ENCODE data around the gene LRP8.
A peak's percentile ranks its signal among the peaks of the same experiment; 100 is the strongest.
"Not testable (repeated sequence)": the region's sequence is repeated elsewhere in the genome, so short reads cannot be mapped to it uniquely, and the experiment has no call there.

Gene LRP8

GRCh38 chr1:53206735-53207379, 121.0 kb downstream of the LRP8 start:
- DNase-seq = no peak

DNA sequence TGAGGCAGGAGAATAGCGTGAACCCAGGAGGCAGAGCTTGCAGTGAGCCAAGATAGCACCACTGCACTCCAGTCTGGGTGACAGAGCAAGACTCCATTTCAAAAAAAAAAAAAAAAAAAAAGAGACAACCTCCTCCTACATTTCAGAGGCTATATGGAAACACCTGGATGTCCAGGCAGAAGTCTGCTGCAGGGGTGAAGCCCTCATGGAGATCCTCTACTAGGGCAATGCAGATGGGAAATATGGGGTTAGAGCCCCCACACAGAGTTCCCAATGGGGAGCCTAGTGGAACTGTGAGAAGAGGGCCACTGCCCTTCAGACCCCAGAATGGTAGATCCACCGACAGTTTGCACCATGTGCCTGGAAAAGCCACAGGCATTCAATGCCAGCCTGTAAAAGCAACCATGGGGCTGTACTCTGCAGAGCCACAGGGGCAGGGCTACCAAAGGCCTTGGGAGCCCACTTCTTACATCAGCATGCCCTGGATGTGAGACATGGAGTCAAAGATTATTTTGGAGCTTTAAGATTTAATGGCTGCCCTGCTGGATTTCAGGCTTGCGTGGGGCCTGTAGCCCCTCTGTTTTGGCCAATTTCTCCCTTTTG, 121.7 kb downstream of the LRP8 start:
- not testable (repeated sequence) for DNase-seq

DNA sequence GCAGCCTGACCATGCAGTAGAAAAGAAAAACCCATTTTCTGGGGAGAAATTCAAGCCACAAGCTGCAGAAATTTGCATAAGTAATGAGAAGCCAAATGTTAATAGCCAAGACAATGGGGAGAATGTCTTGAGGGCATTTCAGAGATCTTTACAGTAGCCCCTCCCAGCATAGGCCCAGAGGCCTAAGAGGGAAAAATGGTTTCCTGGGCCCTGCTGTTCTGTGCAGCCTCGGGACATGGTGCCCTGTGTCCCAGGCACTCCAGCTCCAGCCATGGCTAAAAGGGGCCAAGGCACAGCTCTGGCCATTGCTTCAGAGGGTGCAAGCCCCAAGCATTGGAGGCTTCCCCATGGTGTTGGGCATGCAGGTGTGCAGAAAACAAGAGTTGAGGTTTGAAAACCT, 122.4 kb downstream of the LRP8 start:
- DNase-seq = not testable (repeated sequence)

DNA sequence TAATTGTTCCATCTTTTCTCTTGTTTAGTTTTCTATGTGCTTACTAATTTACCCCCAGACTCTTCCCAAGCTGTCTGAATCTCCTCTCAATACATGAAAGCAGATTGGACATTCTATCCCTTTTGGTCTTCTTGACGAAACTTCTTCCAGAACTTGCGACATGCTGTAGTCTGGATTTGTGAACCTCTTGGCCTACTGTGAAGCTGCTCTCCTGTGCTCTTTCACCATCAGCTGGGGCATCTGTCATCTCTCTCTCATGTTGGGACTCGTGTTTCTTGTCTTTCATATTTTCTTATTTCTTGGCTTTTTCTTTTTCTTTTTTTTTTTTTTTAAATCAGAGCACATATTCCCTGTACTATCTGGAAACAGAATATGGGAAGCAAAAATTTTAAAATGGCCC, 124.4 kb downstream of the LRP8 start:
- DNase-seq = no peak

- no peak for DNase-seq
Observed at GRCh38 chr1:53198241-53198651, 129.6 kb downstream of the LRP8 start.

DNA sequence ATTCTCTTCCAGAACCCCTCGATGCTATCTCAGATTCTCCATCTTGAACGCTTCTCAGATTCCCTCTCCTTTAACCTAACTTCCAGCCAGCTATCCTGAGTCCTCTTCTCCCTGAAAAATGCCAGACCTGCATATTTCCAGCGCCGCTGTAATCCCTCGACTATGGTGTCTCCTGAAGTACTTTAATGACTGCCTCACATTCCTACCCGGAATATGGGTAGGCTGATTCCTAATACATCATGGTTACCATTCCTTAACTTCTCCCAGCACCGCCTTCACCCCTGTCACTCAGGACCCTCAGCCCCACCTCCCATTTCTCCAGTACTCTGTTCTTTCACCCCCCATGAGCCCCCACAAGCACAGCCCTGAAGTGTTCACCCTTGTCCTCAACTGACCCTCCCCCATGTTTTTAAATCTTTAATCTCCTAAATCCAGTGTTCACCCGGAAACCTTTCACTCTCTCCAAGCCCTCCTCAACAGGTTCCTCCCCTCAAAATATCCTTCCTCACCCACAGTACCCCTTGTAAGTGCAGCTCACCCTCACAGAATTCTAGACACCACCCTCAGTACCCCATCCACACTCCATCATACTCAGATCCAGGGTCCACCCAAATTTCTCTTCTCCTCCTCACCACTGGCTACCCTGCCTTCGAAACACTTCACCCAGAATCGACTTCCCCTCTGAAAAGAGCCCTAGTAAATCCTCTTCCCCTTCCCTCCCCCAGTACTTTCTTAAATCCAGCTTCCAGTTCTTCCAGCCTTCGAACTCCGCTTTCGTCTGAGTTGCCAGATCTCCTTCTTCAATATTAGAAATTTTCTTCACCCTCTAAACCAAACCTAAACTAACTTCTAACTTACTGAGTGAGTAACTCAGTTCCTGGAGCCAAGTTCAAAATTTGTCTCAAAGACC, 130.3 kb downstream of the LRP8 start:
- no peak for DNase-seq

DNA sequence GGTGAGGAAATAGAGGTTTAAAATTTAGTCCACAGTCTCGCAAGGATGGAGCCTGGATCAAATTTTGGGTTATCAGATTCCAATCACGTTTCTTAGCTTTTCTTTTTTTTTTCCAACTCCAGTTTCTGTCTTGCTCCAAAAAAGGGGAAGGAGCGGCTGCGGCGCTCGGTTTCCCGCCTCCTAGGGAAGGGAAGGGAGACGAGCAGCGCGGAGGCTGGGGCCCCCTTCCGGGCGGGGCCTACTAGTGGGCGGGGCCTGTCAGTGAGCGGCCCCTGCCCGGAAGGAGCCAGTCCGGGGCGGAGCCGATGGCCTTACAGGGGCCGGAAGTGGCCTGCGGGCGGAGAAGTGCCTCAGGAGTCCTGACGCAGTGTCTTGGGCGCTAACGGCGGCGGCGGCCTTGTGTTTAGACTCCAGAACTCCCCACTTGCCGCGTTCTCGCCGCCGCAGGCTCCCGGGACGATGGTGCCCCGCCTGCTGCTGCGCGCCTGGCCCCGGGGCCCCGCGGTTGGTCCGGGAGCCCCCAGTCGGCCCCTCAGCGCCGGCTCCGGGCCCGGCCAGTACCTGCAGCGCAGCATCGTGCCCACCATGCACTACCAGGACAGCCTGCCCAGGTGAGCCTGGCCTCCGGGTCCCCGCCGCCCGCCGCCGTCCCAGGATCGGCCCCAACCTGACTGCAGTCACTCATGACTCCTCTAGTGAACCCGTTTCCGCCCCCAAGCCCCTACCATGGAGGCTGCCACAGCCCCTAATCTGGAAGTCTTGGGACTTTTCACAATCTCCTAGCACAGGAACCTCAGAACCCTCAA, 131.2 kb downstream of the LRP8 start, which contains the start of gene CPT2:
CPT2 (plus strand) TSS at position 340 of the 806 bp plus-strand sequence; CDS start at position 460, 120 bp downstream.
- peak; percentile 92 for DNase-seq

DNA sequence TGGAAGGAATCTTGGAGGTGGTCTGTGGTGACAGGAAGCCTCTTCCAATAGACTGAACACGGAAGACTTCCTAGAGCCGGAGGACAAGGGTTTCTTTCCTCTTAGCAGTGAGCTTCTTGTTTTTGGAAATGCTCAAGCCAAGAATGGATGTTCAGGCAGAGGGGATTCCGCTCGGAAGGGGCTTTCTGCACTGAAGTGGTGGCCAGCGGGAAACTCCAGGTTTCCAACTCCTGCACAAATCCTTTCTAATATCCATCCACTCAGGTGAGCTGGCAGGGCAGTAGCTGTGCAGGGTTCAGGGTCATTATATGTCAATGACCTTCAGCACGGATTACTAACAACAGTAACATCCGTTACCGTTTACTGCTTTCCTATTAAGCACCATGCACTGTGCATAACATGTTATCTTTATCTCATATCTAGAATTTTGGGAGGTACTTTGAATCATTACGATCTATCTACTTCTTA, 131.8 kb downstream of the LRP8 start:
- DNase-seq = no peak

GRCh38 chr1:53195246-53196016, 132.4 kb downstream of the LRP8 start:
- DNase-seq = no peak

Data from CD4-positive, alpha-beta T cell treated with Interleukin-17A for 1 hour (primary cell).